ACHN (cell line): ENCODE data around the gene NR6A1.

Experiments used
- DNase-seq: peaks from one replicate; pipeline ENCODE4 v3.0.0-alpha.2; 2015
- in situ Hi-C: cut with HindIII; loops from 2 replicates; pipeline ENCODE4 v1.10.0; 2017; ENCODE audit warnings: low sequenced_read_pairs, low pct_ligation_motif_present, low pct_unique_long_range_greater_than_20kb

NR6A1 gene

DNA sequence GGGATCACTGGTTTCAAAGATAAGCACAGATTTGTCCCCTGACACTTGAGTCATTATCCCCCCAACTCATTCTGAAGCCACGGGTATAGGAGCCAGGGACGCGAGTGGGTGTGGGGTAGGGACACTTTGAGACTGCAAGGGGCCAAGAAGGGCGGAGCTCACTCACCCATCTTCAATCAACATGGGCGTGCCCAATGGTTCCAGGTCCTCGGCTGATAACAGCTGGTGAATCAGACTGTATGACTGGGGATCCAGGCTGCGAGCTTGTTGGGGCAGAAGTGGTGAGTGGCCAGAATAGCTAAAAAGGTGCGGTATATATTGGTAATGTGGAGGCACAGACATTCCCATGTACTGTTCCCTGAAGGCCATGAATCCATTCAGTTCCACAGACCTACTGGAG is 233.2 kb downstream of the NR6A1 start:
- no peak for DNase-seq
- in situ Hi-C loops = no loop called here

DNA sequence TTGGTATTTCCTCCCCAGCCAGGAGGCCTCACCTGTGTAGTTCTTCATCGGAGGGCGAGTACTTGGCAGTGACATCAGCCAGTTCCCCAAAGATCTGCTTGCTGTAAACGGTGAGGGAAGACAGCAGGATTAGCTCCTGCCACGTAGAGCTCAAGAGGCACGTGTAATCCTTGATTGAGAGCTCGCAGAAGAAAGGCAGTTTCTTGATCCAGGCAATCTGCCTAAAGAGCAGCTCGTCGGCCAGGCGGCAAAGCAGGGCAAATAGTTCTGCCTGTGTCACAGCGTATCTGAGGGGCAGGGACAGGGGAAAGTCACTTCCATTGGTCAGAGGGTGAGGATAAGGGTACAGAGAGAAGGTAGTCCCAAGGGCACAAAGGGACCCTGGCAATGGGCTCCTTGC is 235.3 kb downstream of the NR6A1 start:
- in situ Hi-C loops = no loop called here
- no peak for DNase-seq

DNA sequence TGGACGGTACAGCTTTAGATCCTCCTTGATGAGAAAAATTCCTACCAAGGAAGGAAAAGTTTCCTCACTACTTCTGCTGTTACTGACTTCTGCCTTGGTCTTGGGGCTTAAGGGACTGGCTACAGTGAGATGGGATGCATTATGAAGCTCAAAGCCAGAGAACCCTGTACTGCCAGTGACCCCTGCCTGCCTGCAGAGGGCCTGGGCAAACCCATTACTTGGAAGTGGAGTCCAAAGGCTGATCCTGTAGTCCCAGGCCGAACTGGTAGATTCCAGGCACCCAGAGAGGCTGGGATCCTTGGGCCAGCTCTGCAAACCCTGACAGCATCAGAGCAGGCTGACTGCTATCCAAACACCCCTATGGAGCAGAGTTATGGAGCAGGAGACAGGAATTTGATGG is 238.2 kb downstream of the NR6A1 start:
- in situ Hi-C loops = no loop called here
- no peak for DNase-seq

DNA sequence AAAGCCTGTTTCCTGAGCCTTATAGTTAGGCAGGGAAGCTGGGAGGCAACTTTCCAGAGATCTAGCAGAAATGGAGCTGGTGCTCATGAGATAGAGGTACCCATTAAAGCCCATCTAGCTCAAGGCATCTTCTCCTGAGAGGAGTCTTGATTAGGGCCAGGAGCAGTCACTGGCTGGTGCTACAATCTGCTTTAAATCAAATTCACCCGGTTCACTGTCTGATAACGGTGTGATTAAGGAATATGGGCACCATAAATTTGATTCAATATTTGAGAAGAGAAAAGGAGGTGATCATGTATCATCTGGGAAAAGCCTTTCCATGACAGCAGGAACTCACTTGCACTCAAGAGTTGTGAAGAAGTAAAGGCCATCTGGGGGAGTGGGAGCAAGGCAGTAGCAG is 240.0 kb downstream of the NR6A1 start:
- no peak for DNase-seq
- in situ Hi-C loops = no loop called here

DNA sequence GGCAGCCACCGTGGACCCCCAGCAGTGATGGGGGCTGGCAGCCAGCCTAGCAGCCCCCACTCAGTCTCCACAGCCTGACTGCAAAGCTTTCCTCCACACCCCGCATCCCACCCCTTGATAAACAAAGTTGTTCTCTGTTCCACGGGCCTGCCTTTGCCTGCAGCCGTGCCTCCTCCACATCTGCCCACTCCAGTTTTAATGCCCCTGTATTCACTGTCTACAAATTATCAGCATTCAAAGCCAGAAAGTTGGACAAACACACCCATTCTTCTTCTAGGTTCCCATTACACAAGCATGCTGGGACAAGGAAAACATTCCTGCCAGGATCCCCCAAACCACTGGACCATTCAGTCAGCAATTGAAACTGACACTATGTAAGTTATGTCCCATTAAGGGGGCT is 240.9 kb downstream of the NR6A1 start:
- DNase-seq = no peak
- in situ Hi-C loops = no loop called here

DNA sequence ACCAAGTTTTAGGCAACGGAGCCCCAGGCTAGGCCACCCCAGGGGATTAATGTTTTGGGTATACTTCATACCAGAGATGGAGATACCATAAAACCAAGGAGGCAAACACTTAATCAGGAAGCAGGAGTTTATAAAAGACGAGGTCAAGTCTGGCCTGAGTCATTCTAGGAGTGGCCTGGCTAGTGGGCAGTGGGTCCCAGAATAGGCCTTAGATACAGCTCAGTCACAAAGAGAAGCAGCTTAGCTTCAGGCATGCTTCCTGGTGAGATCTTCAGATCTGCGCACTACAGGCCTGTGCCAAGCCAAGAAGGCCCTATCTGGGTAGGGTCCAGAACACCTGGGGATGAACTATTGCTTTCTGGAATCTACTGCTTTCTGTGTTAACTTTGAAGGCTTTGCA is 243.3 kb downstream of the NR6A1 start:
- no peak for DNase-seq
- in situ Hi-C loops = no loop called here

DNA sequence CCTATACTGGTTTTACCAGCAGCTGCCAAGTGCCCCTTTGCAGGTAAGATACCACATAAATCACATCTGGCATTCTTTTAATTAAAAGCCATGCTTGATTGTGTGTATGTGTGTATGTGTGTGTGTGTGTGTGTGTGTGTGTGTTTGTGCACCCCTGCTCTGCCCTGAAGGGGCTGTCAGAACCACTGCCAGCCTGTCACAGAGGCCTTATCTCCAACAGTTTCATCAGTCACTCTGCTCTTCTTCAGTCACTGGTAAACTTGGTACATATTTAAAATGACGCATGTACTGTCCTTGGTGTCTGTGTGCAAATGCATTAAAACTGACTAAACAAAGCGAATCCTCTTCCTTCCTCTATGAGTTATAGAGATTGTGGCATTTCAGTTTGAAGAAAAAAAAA is 244.9 kb downstream of the NR6A1 start:
- in situ Hi-C loops = no loop called here
- no peak for DNase-seq

DNA sequence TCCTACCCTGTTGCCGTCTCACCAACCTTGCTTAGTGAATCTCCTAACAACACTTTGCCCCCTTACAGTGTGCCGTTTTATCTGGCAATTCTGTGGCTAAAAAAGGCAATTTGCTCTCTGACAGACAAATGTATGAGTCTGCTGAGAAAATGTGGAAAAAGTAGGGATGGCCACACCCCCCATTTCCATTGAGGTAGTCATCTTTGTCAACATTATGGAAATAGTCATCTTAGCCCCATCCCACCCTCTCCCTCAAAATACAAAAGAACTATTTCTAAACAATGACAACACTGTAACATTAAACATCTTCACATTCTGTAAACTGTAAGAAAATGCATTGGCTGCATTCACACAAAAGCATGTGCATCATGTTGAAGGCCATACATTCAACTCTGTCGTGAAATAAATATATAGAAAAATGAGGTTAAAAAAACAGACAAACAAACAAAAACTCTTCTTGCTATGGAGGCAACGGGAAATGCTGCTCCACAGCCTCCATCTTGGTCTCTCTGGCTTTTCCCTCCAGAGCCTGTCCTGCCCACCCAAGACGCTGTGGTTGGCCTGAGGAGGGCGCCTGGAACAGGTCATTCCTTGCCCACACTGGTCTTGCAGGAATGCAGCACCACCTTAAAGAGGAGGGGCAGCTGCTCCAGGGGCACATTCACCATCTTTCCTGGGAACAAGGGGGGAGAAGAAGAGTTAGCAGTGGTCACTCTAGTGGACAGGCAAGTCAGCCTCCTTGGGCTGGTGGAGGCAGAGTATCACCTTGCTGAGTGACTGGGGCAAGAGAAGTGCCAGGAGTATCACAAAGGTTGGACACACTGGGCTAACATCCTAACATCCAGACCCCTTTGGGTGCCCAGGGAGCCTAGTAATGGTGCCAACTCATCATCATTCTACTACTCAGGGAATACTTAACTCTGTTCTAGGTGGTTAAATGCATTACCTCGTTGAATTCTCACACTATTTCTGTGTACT is 248.7 kb downstream of the NR6A1 start:
- in situ Hi-C loops = no loop called here
- peak; percentile 25 for DNase-seq

DNA sequence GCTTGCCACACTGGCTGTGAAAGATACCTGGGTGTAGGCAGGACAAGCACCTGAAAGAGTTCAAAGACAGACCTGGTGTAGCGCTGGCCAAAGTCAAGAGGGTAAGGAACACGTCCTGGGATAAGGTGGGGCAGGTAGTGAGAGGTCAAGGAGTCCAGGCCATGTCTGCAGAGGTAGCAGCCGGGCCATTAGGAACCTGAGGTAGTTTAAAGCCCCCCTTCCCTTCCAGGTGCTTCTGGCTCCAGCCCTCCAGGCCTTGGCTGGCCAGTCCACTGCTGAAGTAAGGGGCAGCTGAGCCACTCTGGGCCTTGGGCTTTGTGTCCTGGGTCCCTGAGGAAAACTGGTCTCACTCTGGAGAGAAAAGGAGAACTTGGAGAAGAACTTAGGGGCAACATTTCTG is 250.0 kb downstream of the NR6A1 start:
- no peak for DNase-seq
- in situ Hi-C loops = no loop called here

DNA sequence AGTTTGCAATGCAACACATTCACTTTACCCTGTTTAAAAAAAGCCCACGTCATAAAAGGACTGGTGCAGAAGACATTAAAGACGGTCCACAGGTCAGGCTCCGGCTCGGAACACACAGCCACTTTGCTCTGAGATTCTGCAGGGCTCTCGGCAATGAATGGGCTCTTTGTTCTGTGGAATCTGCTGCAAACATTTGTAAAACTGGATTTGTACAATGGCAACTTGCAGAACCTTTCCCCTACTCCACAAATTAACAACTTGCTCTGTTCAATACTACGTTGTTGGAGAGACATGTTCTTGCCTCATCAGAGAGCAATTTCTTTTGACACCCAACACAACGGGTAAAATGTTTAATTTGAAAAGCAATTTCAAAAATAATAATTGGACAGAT is 250.9 kb downstream of the NR6A1 start:
- in situ Hi-C loops = no loop called here
- DNase-seq = no peak

DNA sequence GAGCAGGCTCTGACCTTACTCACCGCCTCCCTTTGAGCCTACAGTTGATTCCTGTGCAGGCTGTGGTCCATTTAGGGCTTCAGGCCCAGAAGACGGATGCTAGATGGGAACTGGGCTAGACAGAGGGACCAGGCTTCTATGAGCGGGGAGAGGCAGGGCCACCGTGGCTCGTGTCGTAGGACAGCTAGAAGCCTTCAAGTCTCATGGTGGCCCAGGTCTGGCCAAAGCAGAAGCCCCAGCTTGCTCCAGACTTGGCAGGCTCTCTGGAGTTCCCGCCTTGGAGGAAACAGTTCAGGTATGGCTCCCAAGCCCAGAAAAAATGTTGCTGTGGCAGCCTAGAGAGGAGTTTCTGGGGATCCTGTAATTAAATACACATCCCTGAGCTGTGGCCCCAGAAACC is 253.0 kb downstream of the NR6A1 start:
- in situ Hi-C loops = no loop called here
- DNase-seq = no peak

DNA sequence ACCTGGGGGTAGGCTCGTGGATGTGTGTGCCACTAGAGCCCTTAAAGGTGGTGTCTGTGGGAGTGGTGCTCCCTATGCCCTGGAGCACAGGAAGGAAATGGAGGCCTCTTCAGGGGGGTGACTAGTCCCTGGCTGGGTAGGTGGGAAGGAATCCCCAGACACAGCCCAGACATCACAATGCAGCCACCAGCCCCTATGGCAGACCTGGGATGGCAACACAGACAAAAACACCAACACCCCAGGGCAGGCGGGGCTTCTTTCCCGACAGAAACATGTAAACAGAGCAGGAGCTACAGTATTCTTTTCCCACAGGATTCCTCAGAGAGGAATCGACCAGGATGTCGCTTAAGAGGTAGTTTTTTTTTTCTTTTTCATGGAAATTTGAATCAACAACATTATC is 253.5 kb downstream of the NR6A1 start:
- DNase-seq = no peak
- in situ Hi-C loops = no loop called here

DNA sequence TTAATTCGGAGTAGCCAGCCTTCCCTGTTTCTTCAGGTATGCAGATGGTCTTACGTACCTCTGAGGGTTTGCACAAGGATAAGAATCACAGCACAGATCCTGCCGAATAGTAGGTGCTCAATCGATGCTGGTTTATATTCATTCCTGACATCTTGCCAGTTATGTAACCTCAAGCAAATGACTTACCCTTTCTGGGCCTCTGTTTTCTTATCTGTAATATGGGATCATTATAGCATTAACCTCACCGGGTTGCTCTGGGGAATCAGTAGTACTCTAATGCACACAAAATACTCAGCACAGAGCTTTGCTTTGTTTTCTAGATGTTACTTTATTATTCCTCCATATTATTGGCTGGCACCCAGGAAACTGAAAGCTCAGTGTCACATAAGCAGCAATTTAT is 256.2 kb downstream of the NR6A1 start:
- in situ Hi-C loops = no loop called here

DNA sequence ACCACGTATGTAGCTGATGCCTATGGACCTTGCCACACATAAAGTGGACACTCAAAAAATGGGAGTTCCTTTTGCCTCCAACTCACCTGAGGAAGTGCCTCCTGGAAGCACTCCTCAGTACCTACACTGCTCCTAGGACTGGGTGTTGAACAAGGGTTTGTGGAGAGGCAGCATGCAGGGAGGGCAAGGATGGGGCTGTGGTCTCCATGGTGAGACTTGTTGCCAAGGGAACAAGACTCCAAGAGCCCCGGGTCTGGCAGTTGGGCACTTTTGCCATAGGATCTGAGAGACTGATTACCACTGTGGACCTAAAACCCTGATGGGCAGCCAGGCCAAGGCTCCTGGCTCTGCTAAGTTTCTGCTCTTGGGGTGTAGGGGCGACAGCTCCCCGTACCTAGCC is 257.0 kb downstream of the NR6A1 start:
- DNase-seq = no peak
- in situ Hi-C loops = no loop called here

More for the DNA sequence above, 256.2 kb downstream of the NR6A1 start:
- no peak for DNase-seq

DNA sequence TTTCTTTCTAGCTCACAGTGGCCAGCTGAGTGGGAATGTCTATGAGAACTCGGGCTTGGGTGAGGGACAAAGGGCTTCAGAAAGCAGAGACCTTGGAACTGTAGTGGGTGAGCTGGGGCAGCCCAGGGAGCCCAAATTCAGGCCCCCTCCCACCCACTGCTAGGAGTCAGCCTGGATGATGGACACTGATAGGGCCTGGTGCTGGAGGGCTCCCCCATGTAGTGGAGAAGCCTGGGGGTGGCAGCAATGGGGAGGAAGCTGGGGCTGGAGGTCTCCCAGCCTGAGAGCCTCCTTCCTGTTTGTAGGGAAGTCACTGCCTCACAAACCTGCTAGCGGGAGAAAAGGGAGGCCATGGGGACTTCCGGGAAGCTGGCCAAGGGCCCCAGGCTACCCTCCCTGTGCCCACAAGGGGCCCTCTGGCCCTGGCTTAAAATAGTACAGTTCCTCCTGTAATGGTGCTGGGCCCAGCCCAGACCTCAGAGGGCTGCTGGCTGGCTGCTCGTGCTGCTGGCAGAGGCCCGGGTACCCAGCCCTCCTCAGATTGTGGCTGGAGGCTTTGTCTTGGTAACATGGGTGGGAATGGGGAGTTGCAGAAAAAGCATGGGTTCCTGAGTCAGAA is 257.6 kb downstream of the NR6A1 start:
- in situ Hi-C loops = no loop called here
- no peak for DNase-seq

DNA sequence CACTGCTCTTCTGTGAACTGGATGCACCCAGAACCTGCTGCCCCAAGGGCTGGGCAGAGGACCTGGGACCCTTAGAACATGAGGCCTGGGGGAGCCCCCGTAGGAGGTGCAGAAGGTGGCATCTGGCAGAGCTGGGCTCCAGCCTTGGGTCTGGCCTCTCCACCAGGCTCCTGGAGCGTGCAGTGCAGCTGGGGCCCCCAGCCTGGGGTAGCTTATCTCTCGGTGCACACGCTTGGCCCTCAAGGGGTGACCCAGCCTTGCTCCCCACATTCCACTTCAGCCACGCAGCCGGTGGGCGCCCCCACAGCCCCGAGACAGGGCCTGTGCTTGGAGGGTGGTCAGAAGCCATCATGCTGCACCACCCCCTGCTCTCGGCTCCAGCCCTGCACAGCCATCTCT is 258.3 kb downstream of the NR6A1 start:
- DNase-seq = no peak
- in situ Hi-C loops = no loop called here

DNA sequence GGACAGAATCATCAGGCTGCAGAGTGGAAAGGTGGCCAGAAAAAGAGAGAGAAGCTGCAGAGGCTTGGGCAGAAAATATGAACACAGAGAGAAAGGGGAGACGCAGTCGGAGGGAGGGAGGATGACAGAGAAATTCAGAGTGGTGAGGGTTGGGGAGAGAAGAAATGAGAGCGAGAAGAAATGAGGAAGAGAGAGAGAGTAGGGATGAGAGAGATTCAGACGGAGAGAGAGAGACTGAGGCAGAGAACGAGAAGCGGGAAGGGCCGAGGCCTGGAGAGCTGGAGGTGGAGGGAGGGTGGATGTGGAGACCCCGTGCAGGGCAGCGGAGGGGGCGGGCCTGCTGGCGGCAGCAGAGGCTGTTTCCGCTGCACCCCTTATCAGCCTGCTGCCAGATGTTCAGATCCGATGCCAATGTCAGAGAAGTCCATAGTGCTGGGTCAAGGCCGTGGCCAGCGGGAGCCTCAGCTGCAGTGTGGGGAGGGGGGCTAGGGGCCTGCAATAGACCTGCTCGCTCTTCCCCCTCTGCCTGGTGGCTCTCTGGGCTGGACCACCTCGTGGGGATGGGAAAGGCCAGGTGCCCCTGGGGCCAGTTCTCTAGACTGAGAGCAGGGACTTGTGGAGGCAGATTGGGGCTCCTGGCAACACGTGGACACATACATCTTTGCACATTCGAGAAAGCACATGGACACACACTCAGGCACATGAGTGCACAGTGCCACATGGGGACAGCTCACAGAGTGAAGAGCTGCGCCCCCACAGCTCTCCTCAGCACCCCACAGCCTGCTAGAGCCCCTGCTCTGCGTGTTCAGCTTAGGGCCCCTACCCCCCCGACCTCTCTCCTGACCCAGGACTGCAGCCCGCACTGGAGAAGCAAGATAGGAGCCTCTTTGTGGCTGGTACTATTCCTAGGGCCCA is 259.0 kb downstream of the NR6A1 start:
- DNase-seq = no peak
- in situ Hi-C loops = no loop called here

DNA sequence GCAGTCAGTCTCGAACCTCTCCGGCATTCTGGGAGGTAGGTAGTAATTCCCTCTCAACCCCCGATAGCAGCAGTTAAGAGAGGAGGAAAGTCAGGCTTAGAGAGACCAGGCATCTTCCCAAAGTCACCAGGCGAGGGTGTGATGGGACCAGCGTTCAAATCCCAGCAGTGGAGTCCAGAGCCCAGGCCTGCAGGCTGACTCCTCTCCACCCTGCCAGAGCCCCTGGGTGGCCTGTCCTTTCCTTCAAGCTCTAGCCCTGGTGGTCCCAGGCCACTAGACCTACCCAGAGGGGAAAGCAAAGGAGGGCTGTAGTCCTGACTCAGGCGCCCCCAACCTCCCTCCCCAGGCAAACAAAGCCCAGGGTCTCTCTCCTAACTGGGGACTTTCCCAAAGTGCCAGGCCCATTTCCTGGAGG is 259.7 kb downstream of the NR6A1 start:
- in situ Hi-C loops = no loop called here
- DNase-seq = peak; percentile 5
